GM04503 (cell line): Measurements from ENCODE around the gene DEFB114.

ENCODE experiments used
- DNase-seq: peaks from one replicate; pipeline ENCODE4 v3.0.0-alpha.2; 2012; ENCODE audit warnings: low read depth

DEFB114 gene

DNA sequence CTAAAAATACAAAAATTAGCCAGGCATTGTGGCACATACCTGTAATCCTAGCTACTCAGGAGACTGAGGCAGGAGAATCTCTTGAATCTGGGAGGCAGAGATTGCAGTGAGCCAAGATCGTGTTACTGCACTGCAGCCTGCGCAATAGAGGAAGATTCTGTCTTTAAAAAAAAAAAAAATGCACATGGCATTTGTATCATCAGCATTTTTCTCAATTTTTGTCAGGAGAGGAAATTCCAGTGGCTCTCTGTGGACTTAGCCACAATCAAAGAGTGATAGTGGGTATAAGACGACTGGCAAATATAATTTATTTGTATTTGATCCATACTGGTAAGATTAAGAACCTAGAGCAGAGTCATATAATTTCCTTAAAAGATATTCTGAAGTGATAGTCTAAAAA lies 28.6 kb downstream of the DEFB114 start:
- DNase-seq = no peak

DNA sequence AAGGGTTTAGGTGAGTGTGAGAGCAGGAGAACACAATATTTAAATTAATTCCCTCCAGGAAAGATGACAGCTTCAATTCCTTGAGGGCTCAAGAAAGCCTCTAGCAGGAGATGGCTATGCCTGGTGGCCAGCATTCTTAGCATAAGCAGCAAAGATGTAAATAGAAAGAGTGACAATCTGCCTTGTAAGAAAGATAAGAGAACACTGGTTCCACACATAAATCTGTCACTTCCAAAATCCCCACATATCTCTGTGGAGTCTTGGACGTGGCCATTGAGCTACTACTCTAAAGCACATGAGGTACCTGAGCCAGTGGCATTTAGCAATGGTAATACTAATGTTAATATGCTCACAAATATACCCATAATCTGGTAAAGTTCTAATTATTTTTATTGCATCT lies 29.2 kb downstream of the DEFB114 start:
- no peak for DNase-seq

DNA sequence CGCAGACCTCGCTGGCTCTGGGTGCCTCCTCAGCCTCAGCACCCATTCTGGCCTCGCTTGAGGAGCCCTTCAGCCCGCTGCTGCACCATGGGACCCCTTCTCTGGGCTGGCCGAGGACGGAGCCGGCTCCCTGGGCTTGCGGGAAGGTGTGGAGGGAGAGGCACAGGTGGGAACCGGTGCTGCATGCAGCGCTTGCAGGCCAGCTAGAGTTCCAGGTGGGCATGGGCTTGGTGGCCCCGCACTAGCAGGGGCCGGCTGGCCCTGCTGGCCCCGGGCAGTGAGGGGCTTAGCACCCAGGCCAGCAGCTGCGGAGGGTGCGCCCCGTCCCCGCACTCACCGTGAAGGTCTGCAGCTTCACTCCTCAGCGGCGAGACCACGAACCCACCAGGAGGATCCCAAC lies 30.4 kb downstream of the DEFB114 start:
- DNase-seq = no peak

DNA sequence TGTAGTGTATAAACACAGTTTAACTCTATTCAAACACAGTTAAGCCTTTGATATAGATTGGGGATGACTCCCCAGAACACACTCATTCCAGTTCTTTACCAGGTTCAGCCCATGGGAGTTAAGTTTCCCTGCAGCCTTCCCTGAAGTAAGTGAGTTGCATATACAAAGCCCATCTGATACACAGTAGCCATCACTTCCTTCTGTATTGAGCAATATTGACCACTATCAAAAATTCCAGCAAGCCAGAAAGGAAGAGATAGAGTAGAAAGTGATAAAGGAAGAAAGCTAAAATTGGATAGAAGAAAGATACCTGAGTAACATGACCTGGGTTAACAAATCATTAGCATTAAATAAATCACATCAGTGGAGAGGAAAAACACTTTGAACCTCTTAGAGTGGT lies 34.6 kb downstream of the DEFB114 start:
- DNase-seq = no peak

DNA sequence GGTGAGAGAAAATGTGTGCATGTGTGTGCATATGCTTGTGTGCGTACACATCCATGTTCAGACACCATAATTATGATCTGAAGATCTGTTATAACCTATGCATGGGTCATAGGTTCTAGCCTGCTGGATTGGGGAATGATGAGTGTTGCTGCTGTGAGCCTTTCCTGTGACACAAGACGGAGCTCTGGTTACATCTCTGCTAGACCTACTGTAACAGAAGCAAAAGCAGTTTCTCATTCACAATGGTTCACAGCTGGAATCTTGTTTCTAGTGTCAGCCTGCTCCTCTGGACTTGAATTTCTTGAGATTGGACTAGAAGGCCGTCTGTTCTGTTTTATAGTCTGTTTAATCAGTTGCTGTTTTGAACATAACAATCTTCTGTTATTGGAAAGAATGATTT lies 40.1 kb downstream of the DEFB114 start:
- DNase-seq = no peak

DNA sequence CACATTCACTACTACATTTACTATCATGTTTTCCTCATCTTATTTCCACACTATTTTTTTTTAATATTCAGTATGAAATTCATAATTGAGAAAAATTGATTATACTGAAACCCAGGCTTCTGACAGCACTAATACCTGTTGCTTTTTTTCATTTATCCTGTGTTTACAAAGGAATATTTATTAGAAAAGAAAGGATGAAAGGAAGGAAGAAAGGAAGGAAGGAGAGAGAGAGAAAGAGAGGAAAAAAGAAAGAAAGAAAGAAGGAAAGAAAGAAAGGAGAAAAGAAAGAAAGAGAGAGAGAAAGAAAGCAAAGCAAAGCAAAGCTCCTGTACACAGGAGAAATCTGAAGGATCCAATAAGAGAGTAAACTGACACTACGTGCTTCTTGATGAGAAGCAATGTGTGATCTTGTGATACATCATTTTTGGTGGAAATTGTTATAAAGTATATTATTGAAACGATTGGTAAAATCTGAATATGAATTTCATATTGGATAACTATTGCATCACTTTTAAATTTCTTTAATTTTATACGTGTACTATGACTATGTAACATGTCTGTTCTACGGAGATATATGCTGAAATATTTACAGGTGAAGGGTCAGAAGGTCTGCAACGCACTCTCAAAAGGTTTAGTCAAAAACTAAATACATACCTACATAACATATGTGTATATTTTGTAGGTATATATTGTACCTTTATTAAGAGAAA lies 43.9 kb downstream of the DEFB114 start:
- no peak for DNase-seq

DNA sequence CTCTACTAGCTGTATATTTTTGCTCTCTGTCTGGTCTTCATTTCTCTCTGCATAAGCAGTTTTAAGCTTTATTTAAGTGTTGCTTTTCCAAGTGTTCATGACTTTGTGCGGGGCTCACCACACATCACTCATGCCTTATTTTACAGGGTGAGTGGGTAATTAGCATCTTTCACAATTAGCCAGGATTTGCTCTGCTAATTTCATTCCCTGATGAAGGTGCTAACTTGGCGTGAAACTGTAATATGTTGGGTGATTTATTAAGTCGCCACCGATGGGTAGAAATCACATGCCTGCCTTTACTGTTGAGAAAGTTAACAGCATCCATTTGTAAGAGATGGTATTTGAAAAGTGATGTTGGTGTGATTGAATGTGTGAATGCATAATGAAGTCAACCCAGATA lies 44.7 kb downstream of the DEFB114 start:
- no peak for DNase-seq

DNA sequence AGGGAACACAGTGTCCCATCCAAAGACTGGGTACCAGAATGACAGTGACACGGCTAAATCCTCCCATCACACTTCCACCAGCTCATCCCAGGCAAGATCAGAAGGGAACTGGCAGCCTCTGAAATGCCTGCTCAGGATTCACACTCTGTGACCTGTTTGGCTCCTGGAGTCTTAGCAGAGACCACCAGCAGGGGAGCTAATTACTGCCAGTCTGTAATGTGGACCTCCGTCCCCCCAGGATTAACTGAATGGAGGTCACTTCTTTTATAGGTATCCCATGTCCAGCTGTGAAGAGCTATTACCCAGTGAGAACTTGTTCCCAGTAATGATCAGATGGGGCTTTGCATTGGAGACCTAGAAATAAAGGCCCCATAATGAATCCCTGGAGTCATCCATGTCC lies 45.2 kb downstream of the DEFB114 start:
- no peak for DNase-seq

DNA sequence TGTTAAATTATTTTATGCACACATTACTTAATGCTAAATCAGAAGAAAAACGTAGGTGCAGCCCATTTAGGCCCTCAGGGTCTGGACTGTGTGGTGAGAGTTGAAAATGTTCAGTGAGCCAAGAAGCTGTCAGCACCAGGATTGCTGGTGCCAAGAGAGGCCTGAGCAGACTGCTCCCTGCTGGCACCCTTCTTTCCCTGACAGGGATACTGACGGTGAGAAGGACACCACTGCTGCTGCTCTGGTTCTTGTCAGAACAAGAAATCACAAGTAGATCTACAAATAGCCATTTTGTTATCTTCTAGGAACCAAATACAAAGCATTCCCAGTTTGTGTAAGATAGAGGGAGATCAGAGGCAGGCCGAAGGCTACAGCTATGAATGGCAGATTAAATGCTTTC lies 48.9 kb downstream of the DEFB114 start:
- DNase-seq = no peak

DNA sequence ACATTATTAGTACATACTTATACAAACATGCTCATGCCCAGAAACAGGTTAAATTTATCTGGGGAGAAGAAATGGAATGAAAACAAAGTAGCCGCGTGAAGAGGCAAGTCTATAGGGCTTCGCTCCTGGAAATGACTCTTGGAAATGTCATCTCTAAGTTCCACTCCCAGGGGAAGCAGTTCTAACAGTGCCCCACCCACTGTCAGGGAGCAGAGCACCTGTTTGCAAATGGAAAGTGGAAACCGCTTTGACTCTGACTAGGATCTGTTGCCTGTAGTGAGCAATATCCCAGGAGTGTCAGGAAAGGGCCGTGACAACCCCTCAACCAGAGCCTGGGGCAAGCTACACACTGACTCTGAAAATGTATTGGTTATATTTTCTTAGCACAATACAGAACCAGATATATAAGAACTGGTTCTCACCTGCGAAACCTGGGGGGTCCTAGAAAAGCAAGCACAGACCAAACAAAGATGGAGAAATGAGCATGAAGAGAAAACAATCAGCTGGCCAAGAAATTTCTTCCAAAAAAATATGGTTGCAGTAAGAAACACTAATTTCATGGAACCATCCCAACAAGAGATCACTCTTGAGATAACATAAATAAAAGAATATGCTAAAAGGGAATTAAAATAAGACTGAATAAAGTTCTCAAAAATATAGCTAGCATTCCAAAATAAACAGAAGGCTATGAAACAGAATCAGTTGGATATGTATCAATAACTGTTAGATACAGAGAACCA lies 50.2 kb downstream of the DEFB114 start:
- DNase-seq = no peak

DNA sequence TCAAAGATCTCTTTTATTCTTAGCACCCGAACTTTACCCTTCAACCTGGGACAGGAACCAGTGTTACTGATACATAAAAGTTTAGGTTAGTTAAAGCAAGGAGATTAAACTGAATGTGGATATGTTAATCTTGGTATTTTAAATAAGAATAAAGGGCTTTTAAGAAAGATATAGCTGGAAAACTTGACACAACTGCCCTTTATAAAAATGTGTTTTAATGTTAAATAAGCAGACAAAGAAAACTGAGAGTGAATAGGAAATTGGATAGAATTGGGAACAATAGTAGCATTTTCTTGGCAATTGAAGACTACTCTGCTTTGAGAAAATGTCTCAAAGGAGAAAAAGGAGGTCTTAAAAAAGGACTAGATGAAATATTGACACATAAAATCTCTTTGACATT lies 51.8 kb downstream of the DEFB114 start:
- no peak for DNase-seq

DNA sequence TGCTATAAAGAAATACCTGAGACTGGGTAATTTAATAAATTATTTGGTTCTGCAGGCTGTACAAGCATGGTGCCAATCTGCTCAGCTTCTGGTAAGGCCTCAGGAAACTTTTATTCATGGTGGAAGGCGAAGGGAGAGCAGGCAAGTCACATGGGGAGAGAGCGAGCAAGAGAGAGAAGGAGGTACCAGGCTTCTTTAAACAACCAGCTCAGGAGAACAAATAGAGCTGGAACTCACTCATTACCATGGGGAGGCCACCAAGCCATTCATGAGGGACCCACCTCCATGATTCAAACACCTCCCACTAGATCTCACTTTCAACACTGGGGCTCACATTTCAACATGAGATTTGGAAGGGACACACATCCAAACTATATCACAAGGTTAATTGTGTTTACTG lies 52.7 kb downstream of the DEFB114 start:
- DNase-seq = no peak
